DOHH2 (cell line): Measurements from ENCODE around the gene MTMR10.

Experiments used
- H3F3A ChIP-seq: fragments of 200-600 bp; sonication (generic), shearing (Covaris generic); 2 replicates; pipeline ENCODE4 v1.6.0; 2016; ENCODE audit warnings: antibody characterized with exemption, mild to moderate bottlenecking; ENCODE audit not compliant: control insufficient read depth, insufficient read depth
- H3K27ac ChIP-seq: fragments of 200-600 bp; sonication (generic); 2 replicates; pipeline ENCODE4 v1.5.1; 2014; ENCODE audit warnings: low read depth, mild to moderate bottlenecking, low read length, moderate library complexity
- H3K27me3 ChIP-seq: fragments of 200-600 bp; sonication (generic); 2 replicates; pipeline ENCODE4 v1.6.1; 2014; ENCODE audit warnings: mild to moderate bottlenecking, low read length, mixed read lengths; ENCODE audit not compliant: control insufficient read depth
- H3K36me3 ChIP-seq: fragments of 200-600 bp; sonication (generic); 2 replicates; pipeline ENCODE4 v1.6.1; 2014; ENCODE audit warnings: mild to moderate bottlenecking, low read length, moderate library complexity, mixed read lengths; ENCODE audit not compliant: control insufficient read depth
- H3K4me1 ChIP-seq: fragments of 200-600 bp; sonication (generic); 2 replicates; pipeline ENCODE4 v1.6.1; 2014; ENCODE audit warnings: mild to moderate bottlenecking, low read length, mixed read lengths; ENCODE audit not compliant: control insufficient read depth
- H3K4me2 ChIP-seq: fragments of 200-600 bp; sonication (generic); 2 replicates; pipeline ENCODE4 v1.6.0; 2014; ENCODE audit warnings: mild to moderate bottlenecking, low read length, moderate library complexity
- H3K4me3 ChIP-seq: fragments of 200-600 bp; sonication (generic); 2 replicates; pipeline ENCODE4 v1.5.1; 2014; ENCODE audit warnings: mild to moderate bottlenecking, low read length, mixed read lengths
- H3K79me2 ChIP-seq: fragments of 200-600 bp; sonication (generic); 2 replicates; pipeline ENCODE4 v1.6.1; 2014; ENCODE audit warnings: mild to moderate bottlenecking, low read length, mixed read lengths; ENCODE audit not compliant: control insufficient read depth
- H3K9me2 ChIP-seq: fragments of 200-600 bp; sonication (generic); replicated peaks from 2 replicates; pipeline ENCODE4 v1.6.1; 2014; ENCODE audit warnings: mild to moderate bottlenecking, low read length, mixed read lengths; ENCODE audit not compliant: control insufficient read depth
- H3K9me3 ChIP-seq: fragments of 200-600 bp; sonication (generic); 2 replicates; pipeline ENCODE4 v1.6.1; 2014; ENCODE audit warnings: antibody characterized with exemption, low read length, mixed read lengths; ENCODE audit not compliant: control insufficient read depth, insufficient read depth
- H4K20me1 ChIP-seq: fragments of 200-600 bp; sonication (generic); 2 replicates; pipeline ENCODE4 v1.6.0; 2014; ENCODE audit warnings: low read depth, mild to moderate bottlenecking, antibody characterized with exemption, low read length, moderate library complexity; ENCODE audit not compliant: control insufficient read depth, insufficient read depth
- EZH2phosphoT487 ChIP-seq: fragments of 200-600 bp; sonication (generic); IDR thresholded peaks from 2 replicates; pipeline ENCODE4 v1.6.1; 2017; ENCODE audit warnings: borderline replicate concordance, mild to moderate bottlenecking, antibody characterized with exemption, low read length, moderate library complexity, mixed read lengths
- TF ChIP-seq, protein P1 (sequence below): fragments of 200-600 bp; sonication (generic); IDR thresholded peaks from one replicate; pipeline ENCODE4 v1.5.1; 2014; ENCODE audit warnings: antibody characterized with exemption, mild to moderate bottlenecking, low read depth, low read length; ENCODE audit not compliant: poor library complexity, severe bottlenecking

The MTMR10 gene

DNA sequence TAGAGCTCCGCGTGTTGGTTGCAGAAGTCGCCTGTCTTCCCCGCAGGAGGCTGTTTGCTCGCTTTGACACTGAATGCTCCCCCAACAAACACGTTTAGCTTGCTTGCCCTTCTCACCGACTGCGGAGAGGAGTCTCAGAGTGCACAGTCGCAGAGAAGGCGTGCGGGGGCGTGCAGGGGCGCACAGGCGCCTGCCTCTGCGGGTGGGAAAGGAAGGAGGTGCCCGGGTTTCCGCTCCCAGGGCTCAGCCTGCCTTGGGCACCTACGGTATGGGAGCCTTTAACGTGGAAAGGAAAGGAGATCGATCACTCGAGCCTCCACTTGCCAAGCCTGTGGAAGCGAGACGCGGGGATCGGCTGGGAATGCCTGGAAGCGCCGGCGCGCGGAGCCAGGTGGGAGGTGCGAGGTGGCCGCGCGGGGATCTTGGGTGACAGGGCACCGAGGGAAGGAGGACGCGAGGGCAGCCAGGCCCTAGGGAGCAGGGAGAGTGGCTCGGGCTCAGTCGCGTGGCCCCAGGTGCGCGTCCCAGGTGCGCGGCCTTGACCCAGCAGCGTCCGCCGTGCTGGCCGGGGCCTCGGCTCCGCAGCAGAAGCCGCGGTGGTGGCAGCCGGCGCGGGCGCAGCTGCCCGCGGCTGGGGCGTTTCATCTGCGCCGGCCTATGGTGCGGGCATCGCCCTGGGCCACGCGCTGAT lies 87.8 kb downstream of the MTMR10 start, which contains the start of gene FAN1:
Gene FAN1, plus strand, starts transcription at position 419 of the 691 bp plus-strand sequence. CDS start 749 bp downstream, outside the sequence.
- no peaks in the 10 kb centered on the region for H4K20me1 ChIP-seq
- TF ChIP-seq EZH2phosphoT487, result no peak
- TF ChIP-seq, protein P1, sequence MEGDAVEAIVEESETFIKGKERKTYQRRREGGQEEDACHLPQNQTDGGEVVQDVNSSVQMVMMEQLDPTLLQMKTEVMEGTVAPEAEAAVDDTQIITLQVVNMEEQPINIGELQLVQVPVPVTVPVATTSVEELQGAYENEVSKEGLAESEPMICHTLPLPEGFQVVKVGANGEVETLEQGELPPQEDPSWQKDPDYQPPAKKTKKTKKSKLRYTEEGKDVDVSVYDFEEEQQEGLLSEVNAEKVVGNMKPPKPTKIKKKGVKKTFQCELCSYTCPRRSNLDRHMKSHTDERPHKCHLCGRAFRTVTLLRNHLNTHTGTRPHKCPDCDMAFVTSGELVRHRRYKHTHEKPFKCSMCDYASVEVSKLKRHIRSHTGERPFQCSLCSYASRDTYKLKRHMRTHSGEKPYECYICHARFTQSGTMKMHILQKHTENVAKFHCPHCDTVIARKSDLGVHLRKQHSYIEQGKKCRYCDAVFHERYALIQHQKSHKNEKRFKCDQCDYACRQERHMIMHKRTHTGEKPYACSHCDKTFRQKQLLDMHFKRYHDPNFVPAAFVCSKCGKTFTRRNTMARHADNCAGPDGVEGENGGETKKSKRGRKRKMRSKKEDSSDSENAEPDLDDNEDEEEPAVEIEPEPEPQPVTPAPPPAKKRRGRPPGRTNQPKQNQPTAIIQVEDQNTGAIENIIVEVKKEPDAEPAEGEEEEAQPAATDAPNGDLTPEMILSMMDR, result no peak
- no peaks in the 10 kb centered on the region for H3F3A ChIP-seq
- H3K79me2 ChIP-seq, result no peaks in the 10 kb centered on the region
- H3K9me2 ChIP-seq, result no peaks in the 10 kb centered on the region
- peak within 1 kb of the TSS; percentile 84 for H3K4me2 ChIP-seq
- peaks cover 8% of the 10 kb centered on the region for H3K4me1 ChIP-seq
- H3K27me3 ChIP-seq, result no peaks in the 10 kb centered on the region
- H3K36me3 ChIP-seq, result no peaks in the 10 kb centered on the region
- H3K9me3 ChIP-seq, result no peaks in the 10 kb centered on the region
- H3K4me3 ChIP-seq, result peak within 1 kb of the TSS; percentile 81
- no peak within 1 kb of the TSS for H3K27ac ChIP-seq

DNA sequence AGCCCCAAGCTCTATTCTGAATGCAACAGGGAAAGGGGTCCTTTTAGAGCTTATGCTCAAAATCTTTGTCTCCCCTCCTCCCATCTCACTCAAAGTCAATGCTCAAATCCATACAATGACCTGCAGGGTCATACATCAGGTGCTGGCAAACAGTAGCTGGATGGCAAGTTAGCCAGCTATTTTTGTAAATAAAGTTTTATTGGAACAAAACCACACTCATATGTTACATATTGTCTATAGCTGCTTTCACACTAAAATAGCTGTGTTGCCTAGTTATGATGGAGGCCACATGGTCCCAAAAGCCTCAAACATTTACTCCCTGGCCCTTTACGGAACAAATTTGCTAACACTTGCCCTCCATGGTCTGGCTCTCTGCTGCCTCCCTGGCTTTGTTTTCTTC lies 89.5 kb downstream of the MTMR10 start:
- no peaks in the 10 kb centered on the region for H3K9me3 ChIP-seq
- H3K4me2 ChIP-seq, result no peak overlapping the region
- no peak overlapping the region for H3K4me3 ChIP-seq
- H3K79me2 ChIP-seq, result no peaks in the 10 kb centered on the region
- no peaks in the 10 kb centered on the region for H4K20me1 ChIP-seq
- H3K4me1 ChIP-seq, result peaks cover 8% of the 10 kb centered on the region
- H3K27ac ChIP-seq, result no peak overlapping the region
- H3K27me3 ChIP-seq, result no peaks in the 10 kb centered on the region
- TF ChIP-seq, protein P1, result no peak
- no peak for TF ChIP-seq EZH2phosphoT487
- no peaks in the 10 kb centered on the region for H3F3A ChIP-seq
- H3K36me3 ChIP-seq, result no peaks in the 10 kb centered on the region
- H3K9me2 ChIP-seq, result no peaks in the 10 kb centered on the region

DNA sequence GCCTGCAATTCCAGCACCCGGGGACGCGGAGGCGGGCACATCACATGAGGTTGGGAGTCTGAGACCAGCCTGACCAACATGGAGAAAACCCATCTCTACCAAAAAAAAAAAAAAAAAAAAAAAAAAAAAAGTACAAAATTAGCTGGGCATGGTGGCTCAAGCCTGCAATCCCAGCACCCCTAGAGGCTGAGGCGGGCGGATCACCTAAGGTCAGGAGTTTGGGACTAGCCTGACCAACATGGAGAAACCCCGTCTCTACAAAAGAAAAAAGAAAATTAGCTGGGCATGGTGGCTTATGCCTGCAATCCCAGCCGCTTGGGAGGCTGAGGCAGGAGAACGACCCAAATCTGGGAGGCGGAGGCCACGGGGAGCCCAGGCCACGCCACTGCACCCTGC lies 95.2 kb downstream of the MTMR10 start:
- Histone ChIP-seq H3K4me3 (no peak overlapping the region), H3K27me3 (peaks cover 7% of the 10 kb centered on the region), H3K79me2 (no peaks in the 10 kb centered on the region), H3K9me2 (no peaks in the 10 kb centered on the region), H3K4me2 (no peak overlapping the region), H3K36me3 (no peaks in the 10 kb centered on the region), H4K20me1 (no peaks in the 10 kb centered on the region), H3K9me3 (no peaks in the 10 kb centered on the region), H3K4me1 (peaks cover 3% of the 10 kb centered on the region; the same call in 1 of the 2 replicates), H3K27ac (no peak overlapping the region), H3F3A (no peaks in the 10 kb centered on the region)
- TF ChIP-seq EZH2phosphoT487, result no peak
- TF ChIP-seq, protein P1, result no peak
